Transverse colon (tissue), 4 donors: Measurements from ENCODE around the gene DTX3. TPM values are rescaled to one million over a fixed set of nuclear protein-coding genes. Genes with fewer than 3 reads are reported as not detected.

Experiments
- DNase-seq: peaks from one replicate; pipeline ENCODE4 v3.0.0-alpha.2; 2019
- H3K27ac ChIP-seq, 4 donors: fragments of 200-600 bp; sonication (generic); 2 replicates each; pipeline ENCODE4 v1.5.1; 2016 to 2018; ENCODE audit warnings: inconsistent platforms in 4 of 4
- H3K27me3 ChIP-seq: fragments of 200-600 bp; sonication (generic); 2 replicates; pipeline ENCODE4 v1.5.1; 2017; ENCODE audit warnings: inconsistent platforms
- H3K36me3 ChIP-seq, 4 donors: fragments of 200-600 bp; sonication (generic); 2 replicates each; pipeline ENCODE4 v1.5.1; 2017 to 2019; ENCODE audit warnings: inconsistent platforms in 4 of 4
- H3K4me1 ChIP-seq, 4 donors: fragments of 200-600 bp; sonication (generic); 2 replicates each; pipeline ENCODE4 v1.5.1; 2017 to 2020; ENCODE audit warnings: inconsistent platforms in 4 of 4
- H3K4me3 ChIP-seq, 4 donors: fragments of 200-600 bp; sonication (generic); 1 replicate in 1 of 4; 2 replicates in 3 of 4; pipeline versions ENCODE4 v1.5.1 to v1.6.1; 2017 to 2019; ENCODE audit warnings: inconsistent platforms in 4 of 4
- H3K9me3 ChIP-seq, 2 donors: fragments of 200-600 bp; sonication (generic); 2 replicates each; pipeline ENCODE4 v1.5.1; 2017 to 2019; ENCODE audit warnings: inconsistent platforms in 2 of 2
- EP300 ChIP-seq: sonication (generic); formaldehyde crosslinking; IDR thresholded peaks from one replicate; pipeline ENCODE4 v1.6.1; 2017; ENCODE audit warnings: antibody characterized with exemption, low read depth
- POLR2A ChIP-seq: fragments of 450-650 bp; IDR thresholded peaks from one replicate; pipeline ENCODE4 v1.6.1; 2016; ENCODE audit warnings: antibody characterized with exemption, mild to moderate bottlenecking, moderate library complexity
- POLR2AphosphoS5 ChIP-seq, 3 donors: sonication (generic); formaldehyde crosslinking; IDR thresholded peaks; one replicate each; pipeline ENCODE4 v1.6.1; 2016; ENCODE audit warnings: antibody characterized with exemption in 3 of 3
- WGBS, 2 donors: methylation state at CpG; one replicate each; pipeline ENCODE4 v1.1.5; 2018; ENCODE audit warnings: low coverage in 1 of 2; 5-methylcytosine and 5-hydroxymethylcytosine counted together
- in situ Hi-C, 4 donors: fragments of 200-750 bp; cut with MboI; loops; one replicate each; pipeline versions ENCODE4 v1.15.0 to v1.15.1; 2017; ENCODE audit warnings: low sequenced_read_pairs in 3 of 4, low pct_ligation_motif_present in 1 of 4, low pct_unique_long_range_greater_than_20kb in 1 of 4
- intact Hi-C: fragments of 100-400 bp; cut with DNase I; formaldehyde crosslinking; loops from one replicate; pipeline ENCODE4 v1.15.1; 2023; ENCODE audit warnings: low total_unique reads
- total RNA-seq, 4 donors: library from RNA; depleted of rRNA; stranded (reverse); fragments of >200 nt; gene quantifications; one replicate each; pipeline ENCODE4 v1.1.0, GENCODE V29; 2016
- TF ChIP-seq, protein P1 (sequence below), 5 experiments: fragments of 200-600 bp in 3 of 5; fragments of 450-650 bp in 2 of 5; sonication (generic) in 3 of 5; IDR thresholded peaks; 1 replicate in 2 of 5; 2 replicates in 3 of 5; pipeline ENCODE4 v1.5.1; 2016 to 2017; ENCODE audit warnings: antibody characterized with exemption in 5 of 5, inconsistent platforms in 3 of 5, mild to moderate bottlenecking in 2 of 5, moderate library complexity in 1 of 5

DTX3 gene
- total RNA-seq, 4 donors from 2014 or later: 8.0 to 10.9 (median 9.6) TPM

GRCh38 chr12:57577981-57578758, 26.5 kb upstream of the DTX3 start:
- TF ChIP-seq POLR2A (no peak), POLR2AphosphoS5 (IDR thresholded peaks at IDR 0.05) (no peak), EP300 (no peak)
- TF ChIP-seq, protein P1, sequence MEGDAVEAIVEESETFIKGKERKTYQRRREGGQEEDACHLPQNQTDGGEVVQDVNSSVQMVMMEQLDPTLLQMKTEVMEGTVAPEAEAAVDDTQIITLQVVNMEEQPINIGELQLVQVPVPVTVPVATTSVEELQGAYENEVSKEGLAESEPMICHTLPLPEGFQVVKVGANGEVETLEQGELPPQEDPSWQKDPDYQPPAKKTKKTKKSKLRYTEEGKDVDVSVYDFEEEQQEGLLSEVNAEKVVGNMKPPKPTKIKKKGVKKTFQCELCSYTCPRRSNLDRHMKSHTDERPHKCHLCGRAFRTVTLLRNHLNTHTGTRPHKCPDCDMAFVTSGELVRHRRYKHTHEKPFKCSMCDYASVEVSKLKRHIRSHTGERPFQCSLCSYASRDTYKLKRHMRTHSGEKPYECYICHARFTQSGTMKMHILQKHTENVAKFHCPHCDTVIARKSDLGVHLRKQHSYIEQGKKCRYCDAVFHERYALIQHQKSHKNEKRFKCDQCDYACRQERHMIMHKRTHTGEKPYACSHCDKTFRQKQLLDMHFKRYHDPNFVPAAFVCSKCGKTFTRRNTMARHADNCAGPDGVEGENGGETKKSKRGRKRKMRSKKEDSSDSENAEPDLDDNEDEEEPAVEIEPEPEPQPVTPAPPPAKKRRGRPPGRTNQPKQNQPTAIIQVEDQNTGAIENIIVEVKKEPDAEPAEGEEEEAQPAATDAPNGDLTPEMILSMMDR (IDR thresholded peaks at IDR 0.05): no peak
- DNase-seq: no peak
- H3K4me1 ChIP-seq: no peaks in the 10 kb centered on the region
- H3K9me3 ChIP-seq: no peaks in the 10 kb centered on the region
- in situ Hi-C loops (loop anchor here in 1 of 4 donors (10.0 kb wide), 1 partner anchor 47 kb away; no protein-coding TSS in a partner anchor), intact Hi-C loops (no loop called here)
- WGBS, 2 donors: 90 to 95% methylated on average over 11 to 12 of the region's 12 CpGs
- H3K4me3 ChIP-seq: no peak overlapping the region
- no peak overlapping the region for H3K27ac ChIP-seq
- H3K36me3 ChIP-seq: no peaks in the 10 kb centered on the region
- peaks cover 11% of the 10 kb centered on the region for H3K27me3 ChIP-seq

- Histone ChIP-seq H3K9me3 (no peaks in the 10 kb centered on the region), H3K4me1 (no peaks in the 10 kb centered on the region), H3K27me3 (peaks cover 13% of the 10 kb centered on the region), H3K4me3 (no peak overlapping the region), H3K36me3 (no peaks in the 10 kb centered on the region), H3K27ac (no peak overlapping the region)
- 50 to 87% methylated on average over 1 to 2 of the region's 2 CpGs for WGBS, 2 donors
- no peak for DNase-seq
- TF ChIP-seq EP300 (no peak), POLR2A (no peak)
- intact Hi-C loops: no loop called here
- in situ Hi-C loops: loop anchor here in 1 of 4 donors (10.0 kb wide), 1 partner anchor 46 kb away; no protein-coding TSS in a partner anchor
Measured at GRCh38 chr12:57579011-57579410, 25.6 kb upstream of the DTX3 start.

- in situ Hi-C loops (loop anchor here in 3 of 4 donors (5.0 to 10.0 kb wide), 3 partner anchors 42 to 47 kb away; no protein-coding TSS in a partner anchor), intact Hi-C loops (loop anchor here (2.0 kb wide), 1 partner anchor 47 kb away; no protein-coding TSS in a partner anchor)
- Histone ChIP-seq H3K27ac (peak overlapping the region in 1 of 4 donors; percentile 25), H3K4me1 (no peaks in the 10 kb centered on the region), H3K36me3 (no peaks in the 10 kb centered on the region), H3K4me3 (no peak overlapping the region), H3K9me3 (no peaks in the 10 kb centered on the region), H3K27me3 (peaks cover 14% of the 10 kb centered on the region)
- no peak for DNase-seq
- WGBS, 2 donors: 80 to 87% methylated on average over 3 to 8 of the region's 8 CpGs
- TF ChIP-seq POLR2AphosphoS5 (IDR thresholded peaks at IDR 0.05) (no peak), EP300 (no peak), POLR2A (no peak)
- TF ChIP-seq, protein P1 (IDR thresholded peaks at IDR 0.05): no peak
Measured at GRCh38 chr12:57579677-57580465, 24.8 kb upstream of the DTX3 start.

- H3K27ac ChIP-seq: peak overlapping the region in 1 of 4 donors; percentile 25
- WGBS, 2 donors: 80 to 88% methylated on average over 2 to 4 of the region's 4 CpGs
- TF ChIP-seq, protein P1 (IDR thresholded peaks at IDR 0.05): no peak
- no peak for TF ChIP-seq EP300
- TF ChIP-seq POLR2A: no peak
- TF ChIP-seq POLR2AphosphoS5 (IDR thresholded peaks at IDR 0.05): no peak
- no peak overlapping the region for H3K4me3 ChIP-seq
- H3K4me1 ChIP-seq: no peaks in the 10 kb centered on the region
- H3K36me3 ChIP-seq: no peaks in the 10 kb centered on the region
- intact Hi-C loops (loop anchor here (2.0 kb wide), 1 partner anchor 46 kb away; no protein-coding TSS in a partner anchor), in situ Hi-C loops (loop anchor here in 2 of 4 donors (5.0 kb wide), 2 partner anchors 42 to 47 kb away; no protein-coding TSS in a partner anchor)
- no peaks in the 10 kb centered on the region for H3K9me3 ChIP-seq
- peaks cover 14% of the 10 kb centered on the region for H3K27me3 ChIP-seq
- no peak for DNase-seq
Measured at GRCh38 chr12:57580466-57580795, 24.2 kb upstream of the DTX3 start.
